ENCODE measurements around the gene CEND1. TPM values are rescaled to one million over a fixed set of nuclear protein-coding genes. Genes with fewer than 3 reads are reported as not detected.

The CEND1 gene
- total and polyA plus RNA-seq, 2 of the 4 experiments (the other 2 are of a cell fraction) = 0.90 to 4.0 TPM

GRCh38 chr11:749731-750130 lies 40.2 kb downstream of the CEND1 start:
- in situ Hi-C loops (cut with MboI; ENCODE audit: low sequenced_read_pairs) (no loop called here), dilution Hi-C loops (cut with HindIII; ENCODE audit: low sequenced_read_pairs, unreplicated experiment) (no loop called here), intact Hi-C loops (cut with micrococcal nuclease) (no loop called here)
- H3K4ac ChIP-seq (ENCODE audit: low read depth, low read length) = 0 out of 2 replicates have a peak overlapping the region, but pooled peaks have one; percentile 22
- H3K4me2 ChIP-seq (ENCODE audit: low read depth, low read length) = peak overlapping the region; percentile 55
- peaks cover 9% of the 10 kb centered on the region for H3K4me1 ChIP-seq (ENCODE audit: control insufficient read depth, insufficient read depth, low read length)
- peaks cover 55% of the 10 kb centered on the region for H4K20me1 ChIP-seq (ENCODE audit: insufficient read depth, low read length)
- DNase-seq (no peak), ATAC-seq (ENCODE audit: low read depth) (no peak)
- no peak overlapping the region for H2AK9ac ChIP-seq (replicated peaks; ENCODE audit: low read depth, low read length, poor library complexity)
- no peak overlapping the region for H3K56ac ChIP-seq (ENCODE audit: extremely low read depth, insufficient read depth, low read length)
- no TSS peak for BruUV-seq (replicated peaks)
- peak overlapping the region; percentile 15 for H2BK5ac ChIP-seq (ENCODE audit: low read depth, low read length, poor library complexity, severe bottlenecking)
- TF ChIP-seq FOS (IDR thresholded peaks at IDR 0.05; ENCODE audit: low read depth, low read length) (no peak), RFX5 (IDR thresholded peaks at IDR 0.05; ENCODE audit: low read depth, low read length) (no peak), CHD1 (IDR thresholded peaks at IDR 0.05; ENCODE audit: low read depth, low read length) (no peak), POLR2A (IDR thresholded peaks at IDR 0.05; ENCODE audit: low read depth, low read length) (no peak), USF2 (IDR thresholded peaks at IDR 0.05; ENCODE audit: low read depth, low read length) (no peak), MXI1 (IDR thresholded peaks at IDR 0.05; ENCODE audit: borderline replicate concordance, low read depth, low read length) (no peak), NFE2L2 (IDR thresholded peaks at IDR 0.05; ENCODE audit: low read depth, low read length) (no peak), SMC3 (IDR thresholded peaks at IDR 0.05; ENCODE audit: low read depth, low read length) (no peak), CEBPB (IDR thresholded peaks at IDR 0.05; ENCODE audit: low read depth, low read length) (no peak), RCOR1 (IDR thresholded peaks at IDR 0.05; ENCODE audit: insufficient replicate concordance, low read length) (no peak), MAFK (IDR thresholded peaks at IDR 0.05; ENCODE audit: low read depth, low read length) (no peak), MAZ (IDR thresholded peaks at IDR 0.05; ENCODE audit: borderline replicate concordance, low read depth, low read length) (no peak), RAD21 (IDR thresholded peaks at IDR 0.05; ENCODE audit: low read length) (no peak), BHLHE40 (IDR thresholded peaks at IDR 0.05; ENCODE audit: low read depth, low read length) (no peak)
- TF ChIP-seq, protein P1, sequence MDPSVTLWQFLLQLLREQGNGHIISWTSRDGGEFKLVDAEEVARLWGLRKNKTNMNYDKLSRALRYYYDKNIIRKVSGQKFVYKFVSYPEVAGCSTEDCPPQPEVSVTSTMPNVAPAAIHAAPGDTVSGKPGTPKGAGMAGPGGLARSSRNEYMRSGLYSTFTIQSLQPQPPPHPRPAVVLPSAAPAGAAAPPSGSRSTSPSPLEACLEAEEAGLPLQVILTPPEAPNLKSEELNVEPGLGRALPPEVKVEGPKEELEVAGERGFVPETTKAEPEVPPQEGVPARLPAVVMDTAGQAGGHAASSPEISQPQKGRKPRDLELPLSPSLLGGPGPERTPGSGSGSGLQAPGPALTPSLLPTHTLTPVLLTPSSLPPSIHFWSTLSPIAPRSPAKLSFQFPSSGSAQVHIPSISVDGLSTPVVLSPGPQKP (IDR thresholded peaks at IDR 0.05; ENCODE audit: borderline replicate concordance, low read depth, low read length) = no peak
- TF ChIP-seq, protein P2, sequence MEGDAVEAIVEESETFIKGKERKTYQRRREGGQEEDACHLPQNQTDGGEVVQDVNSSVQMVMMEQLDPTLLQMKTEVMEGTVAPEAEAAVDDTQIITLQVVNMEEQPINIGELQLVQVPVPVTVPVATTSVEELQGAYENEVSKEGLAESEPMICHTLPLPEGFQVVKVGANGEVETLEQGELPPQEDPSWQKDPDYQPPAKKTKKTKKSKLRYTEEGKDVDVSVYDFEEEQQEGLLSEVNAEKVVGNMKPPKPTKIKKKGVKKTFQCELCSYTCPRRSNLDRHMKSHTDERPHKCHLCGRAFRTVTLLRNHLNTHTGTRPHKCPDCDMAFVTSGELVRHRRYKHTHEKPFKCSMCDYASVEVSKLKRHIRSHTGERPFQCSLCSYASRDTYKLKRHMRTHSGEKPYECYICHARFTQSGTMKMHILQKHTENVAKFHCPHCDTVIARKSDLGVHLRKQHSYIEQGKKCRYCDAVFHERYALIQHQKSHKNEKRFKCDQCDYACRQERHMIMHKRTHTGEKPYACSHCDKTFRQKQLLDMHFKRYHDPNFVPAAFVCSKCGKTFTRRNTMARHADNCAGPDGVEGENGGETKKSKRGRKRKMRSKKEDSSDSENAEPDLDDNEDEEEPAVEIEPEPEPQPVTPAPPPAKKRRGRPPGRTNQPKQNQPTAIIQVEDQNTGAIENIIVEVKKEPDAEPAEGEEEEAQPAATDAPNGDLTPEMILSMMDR (conservative IDR thresholded peaks at IDR 0.05; ENCODE audit: low read depth, low read length) = no peak
- no peak overlapping the region for H4K8ac ChIP-seq (ENCODE audit: low read depth in 2 of 2, low read length in 2 of 2)
- 0 out of 2 replicates have a peak overlapping the region, but pooled peaks have one; percentile 8 for H3K14ac ChIP-seq (replicated peaks; ENCODE audit: low read depth, low read length)
- no peak overlapping the region for H2BK15ac ChIP-seq (ENCODE audit: low read depth, low read length)
- H3K4me3 ChIP-seq (ENCODE audit: insufficient read depth, low read depth, low read length) = no peak overlapping the region
- no peak overlapping the region for H2BK20ac ChIP-seq (ENCODE audit: low read depth, low read length)
- H3K9me3 ChIP-seq (ENCODE audit: control insufficient read depth, insufficient read depth, low read length) = no peaks in the 10 kb centered on the region
- H3K27ac ChIP-seq (ENCODE audit: insufficient read depth, low read length) = no peak overlapping the region
- 70% methylated on average over 2 of the region's 2 CpGs; no CpG with 5 or more reads in 1 of the 2 experiments for WGBS, 2 experiments (ENCODE audit: extremely low coverage in 2 of 2, insufficient read length in 1 of 2)
- CTCF ChIA-PET = no interaction called here
- peak overlapping the region; percentile 23; the same call in 1 of the 2 replicates for H3K9ac ChIP-seq (ENCODE audit: low read depth, low read length)
- H4K5ac ChIP-seq (ENCODE audit: low read depth, low read length) = no peak overlapping the region
- H2AK5ac ChIP-seq (ENCODE audit: low read depth, low read length) = no peak overlapping the region; the same call in 1 of the 2 replicates
- peaks cover 4% of the 10 kb centered on the region; the same call in 1 of the 2 replicates for H3K36me3 ChIP-seq (ENCODE audit: control insufficient read depth, insufficient read depth, low read length)
- H2AFZ ChIP-seq (replicated peaks; ENCODE audit: low read length, poor library complexity) = no peak overlapping the region
- no peak overlapping the region for H3K18ac ChIP-seq (ENCODE audit: low read depth, low read length)
- no peaks in the 10 kb centered on the region for H3K27me3 ChIP-seq (ENCODE audit: control insufficient read depth, insufficient read depth, low read length)
- H4K91ac ChIP-seq (ENCODE audit: insufficient read depth, low read depth, low read length) = no peak overlapping the region
- peaks cover 16% of the 10 kb centered on the region for H3K9me1 ChIP-seq (ENCODE audit: insufficient read depth, low read length)
- H3K23ac ChIP-seq (ENCODE audit: low read depth, low read length) = peak overlapping the region; percentile 79
- no peak overlapping the region for H2BK120ac ChIP-seq (ENCODE audit: low read depth, low read length)
- POLR2A ChIA-PET (ENCODE audit: unreplicated experiment) = interaction anchor here (0.6 kb wide), 1 partner anchor 27 kb away, joined by 4 read pairs; no protein-coding TSS in a partner anchor
- H3K79me1 ChIP-seq (ENCODE audit: low read depth in 1 of 2, low read length in 2 of 2) = peaks cover 19 to 57% of the 10 kb centered on the region in 2 experiments

All from IMR-90 (cell line).